HL-60 (cell line): ENCODE results near the gene VPS51.
"Not testable (repeated sequence)": the region's sequence is repeated elsewhere in the genome, so short reads cannot be mapped to it uniquely, and the experiment has no call there.

ENCODE experiments used
- DNase-seq, 2 experiments: peaks; one replicate each; pipeline ENCODE4 v3.0.0-alpha.2; 2010 to 2020; ENCODE audit warnings: low read depth in 1 of 2, low spot score in 1 of 2
- H3K27ac ChIP-seq: fragments of 250-450 bp; sonication (Bioruptor Pico); replicated peaks from 2 replicates; pipeline ENCODE4 v1.5.1; 2020; ENCODE audit warnings: mild to moderate bottlenecking, moderate library complexity
- H3K27me3 ChIP-seq: fragments of 250-450 bp; sonication (Bioruptor Pico); 2 replicates; pipeline ENCODE4 v1.5.1; 2021; ENCODE audit warnings: mild to moderate bottlenecking, moderate library complexity; ENCODE audit not compliant: insufficient read depth, poor library complexity, severe bottlenecking
- H3K4me3 ChIP-seq: replicated peaks from 2 replicates; pipeline ENCODE4 v1.5.1; 2011; ENCODE audit warnings: mild to moderate bottlenecking, control low read depth, low read length; ENCODE audit not compliant: insufficient read depth
- GABPA ChIP-seq: IDR thresholded peaks from 2 replicates; pipeline ENCODE4 v1.6.1; 2012; ENCODE audit warnings: low read depth
- POLR2AphosphoS5 ChIP-seq: IDR thresholded peaks from 2 replicates; pipeline ENCODE4 v1.6.1; 2012; ENCODE audit warnings: low read depth
- SPI1 ChIP-seq: IDR thresholded peaks from 2 replicates; pipeline ENCODE4 v1.6.1; 2012; ENCODE audit warnings: low read depth, mild to moderate bottlenecking, borderline replicate concordance
- TF ChIP-seq, protein P1 (sequence below): IDR thresholded peaks from one replicate; pipeline ENCODE4 v1.5.1; 2011; ENCODE audit warnings: low read length, control low read depth, inconsistent platforms; ENCODE audit not compliant: insufficient read depth
- TF ChIP-seq, protein P2 (sequence below): IDR thresholded peaks from 2 replicates; pipeline ENCODE4 v1.6.1; 2012; ENCODE audit warnings: low read depth; ENCODE audit not compliant: insufficient replicate concordance

VPS51 gene

DNA sequence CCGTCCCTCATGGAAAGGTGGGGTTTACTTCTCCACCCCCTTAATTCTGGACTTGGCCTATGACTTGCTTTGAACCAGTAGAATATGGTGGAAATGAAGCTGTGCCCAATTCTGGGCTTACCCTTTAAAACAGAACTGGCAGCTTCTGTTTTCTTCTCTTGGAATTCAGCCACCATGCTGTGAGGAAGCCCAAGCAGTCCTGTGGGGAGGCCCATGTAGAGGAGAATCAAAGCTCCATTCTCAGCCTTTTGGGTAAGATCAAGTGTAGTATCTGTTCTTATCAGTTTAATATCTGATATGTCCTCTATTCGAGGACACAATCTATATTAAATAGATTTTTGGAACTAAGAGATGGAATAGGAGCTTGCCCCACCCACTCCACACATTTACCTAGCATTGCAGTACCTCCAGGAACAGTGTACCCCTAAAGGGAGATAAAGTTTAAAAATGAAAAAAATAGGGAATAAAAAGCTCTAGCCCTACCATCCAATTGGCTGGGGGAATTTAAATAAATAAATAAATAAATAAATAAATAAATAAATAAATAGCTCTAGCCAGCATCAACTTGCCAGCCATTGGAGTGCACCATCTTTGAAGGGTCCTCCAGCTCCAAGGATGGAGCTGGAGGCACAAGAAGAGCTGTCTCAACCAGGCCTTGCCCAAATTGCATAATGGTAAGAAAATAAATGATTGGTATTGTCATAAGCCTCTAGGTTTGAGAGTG, 51.5 kb downstream of the VPS51 start:
- no peak overlapping the region for H3K4me3 ChIP-seq
- TF ChIP-seq GABPA, result no peak
- TF ChIP-seq POLR2AphosphoS5, result no peak
- TF ChIP-seq, protein P1, sequence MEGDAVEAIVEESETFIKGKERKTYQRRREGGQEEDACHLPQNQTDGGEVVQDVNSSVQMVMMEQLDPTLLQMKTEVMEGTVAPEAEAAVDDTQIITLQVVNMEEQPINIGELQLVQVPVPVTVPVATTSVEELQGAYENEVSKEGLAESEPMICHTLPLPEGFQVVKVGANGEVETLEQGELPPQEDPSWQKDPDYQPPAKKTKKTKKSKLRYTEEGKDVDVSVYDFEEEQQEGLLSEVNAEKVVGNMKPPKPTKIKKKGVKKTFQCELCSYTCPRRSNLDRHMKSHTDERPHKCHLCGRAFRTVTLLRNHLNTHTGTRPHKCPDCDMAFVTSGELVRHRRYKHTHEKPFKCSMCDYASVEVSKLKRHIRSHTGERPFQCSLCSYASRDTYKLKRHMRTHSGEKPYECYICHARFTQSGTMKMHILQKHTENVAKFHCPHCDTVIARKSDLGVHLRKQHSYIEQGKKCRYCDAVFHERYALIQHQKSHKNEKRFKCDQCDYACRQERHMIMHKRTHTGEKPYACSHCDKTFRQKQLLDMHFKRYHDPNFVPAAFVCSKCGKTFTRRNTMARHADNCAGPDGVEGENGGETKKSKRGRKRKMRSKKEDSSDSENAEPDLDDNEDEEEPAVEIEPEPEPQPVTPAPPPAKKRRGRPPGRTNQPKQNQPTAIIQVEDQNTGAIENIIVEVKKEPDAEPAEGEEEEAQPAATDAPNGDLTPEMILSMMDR, result no peak
- TF ChIP-seq, protein P2, sequence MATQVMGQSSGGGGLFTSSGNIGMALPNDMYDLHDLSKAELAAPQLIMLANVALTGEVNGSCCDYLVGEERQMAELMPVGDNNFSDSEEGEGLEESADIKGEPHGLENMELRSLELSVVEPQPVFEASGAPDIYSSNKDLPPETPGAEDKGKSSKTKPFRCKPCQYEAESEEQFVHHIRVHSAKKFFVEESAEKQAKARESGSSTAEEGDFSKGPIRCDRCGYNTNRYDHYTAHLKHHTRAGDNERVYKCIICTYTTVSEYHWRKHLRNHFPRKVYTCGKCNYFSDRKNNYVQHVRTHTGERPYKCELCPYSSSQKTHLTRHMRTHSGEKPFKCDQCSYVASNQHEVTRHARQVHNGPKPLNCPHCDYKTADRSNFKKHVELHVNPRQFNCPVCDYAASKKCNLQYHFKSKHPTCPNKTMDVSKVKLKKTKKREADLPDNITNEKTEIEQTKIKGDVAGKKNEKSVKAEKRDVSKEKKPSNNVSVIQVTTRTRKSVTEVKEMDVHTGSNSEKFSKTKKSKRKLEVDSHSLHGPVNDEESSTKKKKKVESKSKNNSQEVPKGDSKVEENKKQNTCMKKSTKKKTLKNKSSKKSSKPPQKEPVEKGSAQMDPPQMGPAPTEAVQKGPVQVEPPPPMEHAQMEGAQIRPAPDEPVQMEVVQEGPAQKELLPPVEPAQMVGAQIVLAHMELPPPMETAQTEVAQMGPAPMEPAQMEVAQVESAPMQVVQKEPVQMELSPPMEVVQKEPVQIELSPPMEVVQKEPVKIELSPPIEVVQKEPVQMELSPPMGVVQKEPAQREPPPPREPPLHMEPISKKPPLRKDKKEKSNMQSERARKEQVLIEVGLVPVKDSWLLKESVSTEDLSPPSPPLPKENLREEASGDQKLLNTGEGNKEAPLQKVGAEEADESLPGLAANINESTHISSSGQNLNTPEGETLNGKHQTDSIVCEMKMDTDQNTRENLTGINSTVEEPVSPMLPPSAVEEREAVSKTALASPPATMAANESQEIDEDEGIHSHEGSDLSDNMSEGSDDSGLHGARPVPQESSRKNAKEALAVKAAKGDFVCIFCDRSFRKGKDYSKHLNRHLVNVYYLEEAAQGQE, result no peak
- no peak for TF ChIP-seq SPI1
- H3K27ac ChIP-seq, result no peak overlapping the region
- DNase-seq, result no peak
- no peaks in the 10 kb centered on the region for H3K27me3 ChIP-seq

GRCh38 chr11:65148657-65149056, 52.6 kb downstream of the VPS51 start:
- H3K4me3 ChIP-seq, result no peak overlapping the region
- TF ChIP-seq POLR2AphosphoS5 (no peak), GABPA (no peak)
- no peak for DNase-seq
- no peak overlapping the region for H3K27ac ChIP-seq
- no peaks in the 10 kb centered on the region for H3K27me3 ChIP-seq

DNA sequence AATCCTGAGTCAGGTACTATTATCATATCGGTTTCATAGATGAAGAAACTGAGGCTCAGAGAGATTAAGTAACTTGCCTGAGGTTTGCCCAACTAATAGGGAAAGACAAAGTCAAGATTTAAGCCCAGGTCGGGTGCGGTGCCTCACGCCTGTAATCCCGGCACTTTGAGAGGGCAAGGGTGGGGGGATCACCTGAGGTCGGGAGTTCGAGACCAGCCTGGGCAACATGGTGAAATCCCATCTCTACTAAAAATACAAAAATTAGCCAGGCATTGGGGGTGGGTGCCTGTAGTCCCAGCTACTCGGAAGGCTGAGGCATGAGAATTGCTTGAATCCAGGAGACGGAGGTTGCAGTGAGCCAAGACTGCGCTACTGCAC, 54.1 kb downstream of the VPS51 start:
- not testable (repeated sequence) for H3K27me3 ChIP-seq, DNase-seq, H3K4me3 ChIP-seq
- peak overlapping the region; percentile 89 for H3K27ac ChIP-seq

DNA sequence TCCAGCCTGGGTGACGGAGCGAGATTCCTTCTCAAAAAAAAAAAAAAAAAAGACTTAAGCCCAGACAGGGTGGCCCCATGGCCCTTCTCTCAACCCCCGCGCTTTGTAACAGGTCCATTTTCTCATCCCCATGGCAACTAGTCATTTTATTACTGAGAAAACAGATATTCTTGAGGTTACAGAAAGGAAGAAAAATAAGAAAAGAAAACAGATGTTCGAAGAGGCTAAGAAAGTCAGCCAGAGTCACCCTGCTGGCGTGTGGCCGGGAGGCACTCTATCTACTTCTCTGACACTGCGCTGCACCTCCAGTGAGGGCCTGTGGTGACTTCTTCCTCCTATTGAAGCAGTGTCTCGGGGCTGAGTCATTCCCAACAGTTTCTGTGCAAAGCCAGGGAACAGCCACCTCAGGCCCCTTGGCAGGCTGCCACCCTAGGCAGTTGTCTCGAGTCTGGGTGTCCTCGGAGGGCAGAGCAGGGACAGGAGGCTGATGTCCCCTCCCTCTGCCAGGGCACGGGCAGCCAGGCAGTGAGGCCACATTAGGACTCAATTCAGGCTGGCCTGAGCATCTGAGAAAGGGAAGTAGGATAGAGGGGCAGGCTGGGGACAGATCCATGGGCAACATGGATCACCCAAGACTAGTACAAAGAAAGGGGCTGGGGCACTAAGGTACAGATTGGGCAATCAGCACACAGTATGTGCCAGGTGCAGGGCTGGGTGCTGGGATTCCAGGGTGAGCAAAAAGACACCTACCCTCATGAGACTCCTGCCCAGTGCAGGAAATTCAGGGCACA, 54.7 kb downstream of the VPS51 start:
- DNase-seq, result peak; percentile 90 to 96
- H3K4me3 ChIP-seq, result no peak overlapping the region
- H3K27me3 ChIP-seq, result no peaks in the 10 kb centered on the region
- H3K27ac ChIP-seq, result peak overlapping the region; percentile 89
- peak; percentile 78 for TF ChIP-seq POLR2AphosphoS5
- TF ChIP-seq SPI1, result no peak; the same call in 1 of the 2 replicates

DNA sequence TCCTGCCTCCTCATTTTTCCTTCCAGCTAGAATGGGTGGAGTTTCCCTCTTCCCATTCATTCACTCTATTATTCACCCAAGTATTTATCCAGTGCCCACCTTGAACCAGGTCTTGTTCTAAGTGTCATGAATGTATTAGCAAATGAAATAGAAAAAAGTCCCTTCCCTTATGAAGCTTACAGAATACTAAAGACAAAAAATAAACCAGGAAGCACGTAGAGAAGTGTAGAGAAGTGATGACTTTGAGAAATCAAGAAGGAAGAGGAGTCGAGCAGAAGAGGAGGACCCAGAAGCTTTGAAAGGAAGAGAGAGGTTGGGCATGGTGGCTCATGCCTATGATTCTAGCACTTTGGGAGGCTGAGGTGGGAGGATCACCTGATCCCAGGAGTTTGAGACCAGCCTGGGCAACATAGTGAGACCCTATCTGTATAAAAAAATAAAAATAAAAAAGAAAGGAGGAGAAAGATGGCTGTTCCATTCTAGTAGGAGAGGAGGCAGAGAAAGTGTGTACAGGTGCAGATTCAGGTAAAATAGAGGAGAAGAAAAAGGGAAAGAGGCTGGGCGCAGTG, 55.4 kb downstream of the VPS51 start:
- Histone ChIP-seq H3K4me3 (no peak overlapping the region), H3K27me3 (no peaks in the 10 kb centered on the region), H3K27ac (peak overlapping the region; percentile 89)
- DNase-seq, result no peak
- no peak for TF ChIP-seq POLR2AphosphoS5
- TF ChIP-seq SPI1, result peak; percentile 12; the same call in 1 of the 2 replicates
- no peak for TF ChIP-seq GABPA

DNA sequence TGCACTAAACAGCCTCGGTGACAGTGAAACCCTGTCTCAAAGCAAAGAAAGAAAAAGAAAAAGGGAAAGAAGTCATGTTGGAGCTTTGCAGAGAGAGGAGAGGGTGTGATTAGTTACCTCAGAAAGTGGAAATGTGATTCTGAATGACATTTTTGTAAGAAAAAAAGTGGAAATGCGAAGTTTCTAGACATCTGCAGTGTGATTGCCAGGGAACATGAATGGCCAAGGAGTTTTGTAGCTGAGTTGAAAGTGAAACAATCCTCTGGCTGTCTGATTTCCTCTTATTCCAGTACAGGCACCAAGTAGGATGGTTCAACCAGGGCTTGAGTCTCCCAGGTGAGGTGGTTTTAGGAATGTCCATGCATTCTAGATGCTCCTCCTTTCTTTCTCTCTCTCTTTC, 56.1 kb downstream of the VPS51 start:
- no peak for DNase-seq
- H3K27ac ChIP-seq, result peak overlapping the region; percentile 89
- H3K27me3 ChIP-seq, result no peaks in the 10 kb centered on the region
- H3K4me3 ChIP-seq, result no peak overlapping the region
- TF ChIP-seq, protein P2, result no peak
- TF ChIP-seq GABPA, result no peak
- no peak for TF ChIP-seq POLR2AphosphoS5
- TF ChIP-seq, protein P1, result no peak
- TF ChIP-seq SPI1, result no peak
